Measurements from ENCODE around the gene CACNA1S.

CACNA1S gene

GRCh38 chr1:201013031-201013485 lies 99.2 kb downstream of the CACNA1S start:
- DNase-seq (ENCODE audit: low read depth), result no peak

- no peak for DNase-seq (ENCODE audit: low read depth)
Observed at GRCh38 chr1:201011616-201012015, 100.6 kb downstream of the CACNA1S start.

- no peak for DNase-seq (ENCODE audit: low read depth)
Observed at GRCh38 chr1:201009962-201010645, 102.1 kb downstream of the CACNA1S start.

- no peak for DNase-seq (ENCODE audit: low read depth)
Observed at GRCh38 chr1:201008666-201009360, 103.4 kb downstream of the CACNA1S start.

- no peak for DNase-seq (ENCODE audit: low read depth)
Observed at GRCh38 chr1:201007481-201007880, 104.7 kb downstream of the CACNA1S start.

- DNase-seq (ENCODE audit: low read depth), result no peak
Observed at GRCh38 chr1:201006450-201006849, 105.8 kb downstream of the CACNA1S start.

GRCh38 chr1:201004732-201005131 lies 107.5 kb downstream of the CACNA1S start:
- DNase-seq (ENCODE audit: low read depth), result no peak

- no peak for DNase-seq (ENCODE audit: low read depth)
Observed at GRCh38 chr1:201004154-201004553, 108.1 kb downstream of the CACNA1S start.

- no peak for DNase-seq (ENCODE audit: low read depth)
Observed at GRCh38 chr1:201002510-201002909, 109.7 kb downstream of the CACNA1S start.

GRCh38 chr1:201001962-201002361 lies 110.3 kb downstream of the CACNA1S start:
- DNase-seq (ENCODE audit: low read depth), result no peak

- DNase-seq (ENCODE audit: low read depth), result no peak
Observed at GRCh38 chr1:201000391-201000790, 111.8 kb downstream of the CACNA1S start.

- no peak for DNase-seq (ENCODE audit: low read depth)
Observed at GRCh38 chr1:200999667-201000066, 112.6 kb downstream of the CACNA1S start.

GRCh38 chr1:200998323-200998722 lies 113.9 kb downstream of the CACNA1S start:
- no peak for DNase-seq (ENCODE audit: low read depth)

- no peak for DNase-seq (ENCODE audit: low read depth)
Observed at GRCh38 chr1:200992382-200993048, 119.7 kb downstream of the CACNA1S start.

GRCh38 chr1:200991097-200991614 lies 121.1 kb downstream of the CACNA1S start:
- DNase-seq (ENCODE audit: low read depth), result no peak

GRCh38 chr1:200990114-200990513 lies 122.1 kb downstream of the CACNA1S start:
- no peak for DNase-seq (ENCODE audit: low read depth)
